HT-29 (cell line): ENCODE data around the gene SCLY. TPM values are rescaled to one million over a fixed set of nuclear protein-coding genes. Genes with fewer than 3 reads are reported as not detected.
"Not testable (repeated sequence)": the region's sequence is repeated elsewhere in the genome, so short reads cannot be mapped to it uniquely, and the experiment has no call there.

Source experiments
- DNase-seq: peaks from one replicate; pipeline ENCODE4 v3.0.0-alpha.2; 2015; ENCODE audit warnings: low spot score
- total RNA-seq: library from RNA; depleted of rRNA; stranded (reverse); fragments of >200 nt; shearing (Covaris generic); gene quantifications from 2 replicates; pipeline ENCODE4 v1.2.3, GENCODE V29; 2014

SCLY gene
- total RNA-seq, 1 experiment from 2014 or later, result 41.6 TPM

GRCh38 chr2:238107525-238108422 is 47.0 kb downstream of the SCLY start:
- peak; percentile 41 for DNase-seq

- no peak for DNase-seq
Observed at GRCh38 chr2:238108423-238109183, 47.8 kb downstream of the SCLY start.

- DNase-seq, result no peak
Observed at GRCh38 chr2:238113611-238114010, 52.8 kb downstream of the SCLY start.

GRCh38 chr2:238114331-238114841 is 53.6 kb downstream of the SCLY start:
- no peak for DNase-seq

- DNase-seq, result no peak
Observed at GRCh38 chr2:238114851-238115660, 54.3 kb downstream of the SCLY start.

GRCh38 chr2:238115709-238116108 is 54.9 kb downstream of the SCLY start:
- DNase-seq, result not testable (repeated sequence)

- DNase-seq, result no peak
Observed at GRCh38 chr2:238116298-238117198, 55.7 kb downstream of the SCLY start.

GRCh38 chr2:238117199-238118154 is 56.7 kb downstream of the SCLY start:
- no peak for DNase-seq

- no peak for DNase-seq
Observed at GRCh38 chr2:238119756-238120462, 59.1 kb downstream of the SCLY start.

- DNase-seq, result no peak
Observed at GRCh38 chr2:238120463-238121298, 59.9 kb downstream of the SCLY start.

GRCh38 chr2:238121511-238122286 is 60.9 kb downstream of the SCLY start:
- no peak for DNase-seq

GRCh38 chr2:238122287-238123217 is 61.8 kb downstream of the SCLY start:
- DNase-seq, result no peak

- DNase-seq, result no peak
Observed at GRCh38 chr2:238123218-238123971, 62.6 kb downstream of the SCLY start.

- DNase-seq, result no peak
Observed at GRCh38 chr2:238123991-238124470, 63.2 kb downstream of the SCLY start.
